Measurements from ENCODE around the gene ZBTB48.
"Not testable (repeated sequence)": the region's sequence is repeated elsewhere in the genome, so short reads cannot be mapped to it uniquely, and the experiment has no call there.

Gene ZBTB48

DNA sequence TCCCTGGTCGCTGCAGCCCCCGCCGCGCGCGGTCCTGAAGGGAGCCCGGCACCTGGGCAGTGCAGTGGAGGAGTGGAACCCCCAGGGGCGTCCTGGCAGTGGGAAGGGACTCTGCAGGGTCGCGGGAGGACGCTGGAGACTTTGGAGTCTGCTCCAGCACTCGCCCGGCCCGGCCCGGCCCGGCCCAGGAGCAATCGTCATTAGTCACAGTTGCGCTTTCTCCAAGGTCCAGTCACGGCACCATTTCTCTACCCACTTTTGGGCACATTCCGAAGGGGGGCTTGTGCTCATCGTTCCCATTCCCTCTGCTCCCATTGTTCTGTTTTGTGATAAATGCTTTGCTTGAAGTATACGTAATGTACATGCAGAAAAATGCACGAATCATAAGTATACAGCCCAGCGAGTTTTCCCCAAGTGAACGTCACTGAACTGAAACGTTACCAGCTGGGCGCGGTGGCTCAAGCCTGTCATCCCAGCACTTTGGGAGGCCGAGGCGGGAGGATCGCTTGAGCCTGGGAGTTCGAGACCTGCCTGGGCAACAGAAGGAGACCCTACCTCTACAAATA lies 45.9 kb downstream of the ZBTB48 start:
- Mint-ChIP-seq H3K36me3 (ENCODE audit: insufficient read depth) (peaks cover 25% of the 10 kb centered on the region), H3K9me3 (no peaks in the 10 kb centered on the region), H3K27me3 (no peaks in the 10 kb centered on the region), H3K4me1 (peaks cover 32% of the 10 kb centered on the region), H3K27ac (ENCODE audit: low read depth) (peak overlapping the region; percentile 81), H3K4me3 (peak overlapping the region; percentile 87)
- ATAC-seq (replicated peaks; ENCODE audit: extremely low read depth, poor library complexity, severe bottlenecking): peak; percentile 30
- no peak for DNase-seq (ENCODE audit: low spot score in 2 of 2)

GRCh38 chr1:6627031-6627430 lies 47.2 kb downstream of the ZBTB48 start:
- no peak overlapping the region for H3K27ac Mint-ChIP-seq (ENCODE audit: low read depth)
- H3K4me1 Mint-ChIP-seq: peaks cover 32% of the 10 kb centered on the region
- H3K4me3 Mint-ChIP-seq: peak overlapping the region; percentile 87
- no peaks in the 10 kb centered on the region for H3K27me3 Mint-ChIP-seq
- ATAC-seq (replicated peaks; ENCODE audit: extremely low read depth, poor library complexity, severe bottlenecking) (no peak), DNase-seq (ENCODE audit: low spot score in 2 of 2) (no peak)
- peaks cover 26% of the 10 kb centered on the region for H3K36me3 Mint-ChIP-seq (ENCODE audit: insufficient read depth)
- no peaks in the 10 kb centered on the region for H3K9me3 Mint-ChIP-seq

- ATAC-seq (replicated peaks; ENCODE audit: extremely low read depth, poor library complexity, severe bottlenecking): no peak
- H3K27me3 Mint-ChIP-seq: no peaks in the 10 kb centered on the region
- H3K27ac Mint-ChIP-seq (ENCODE audit: low read depth): no peak overlapping the region
- H3K9me3 Mint-ChIP-seq: no peaks in the 10 kb centered on the region
- H3K4me1 Mint-ChIP-seq: peaks cover 32% of the 10 kb centered on the region
- H3K36me3 Mint-ChIP-seq (ENCODE audit: insufficient read depth): peaks cover 27% of the 10 kb centered on the region
- no peak for DNase-seq (ENCODE audit: low spot score in 2 of 2)
- H3K4me3 Mint-ChIP-seq: peak overlapping the region; percentile 87
Measured at GRCh38 chr1:6627841-6628545, 48.2 kb downstream of the ZBTB48 start.

- Mint-ChIP-seq H3K4me3 (no peak overlapping the region), H3K9me3 (no peaks in the 10 kb centered on the region), H3K36me3 (ENCODE audit: insufficient read depth) (peaks cover 35% of the 10 kb centered on the region), H3K27me3 (no peaks in the 10 kb centered on the region), H3K4me1 (peaks cover 32% of the 10 kb centered on the region), H3K27ac (ENCODE audit: low read depth) (no peak overlapping the region)
- DNase-seq (ENCODE audit: low spot score in 2 of 2): no peak
- no peak for ATAC-seq (replicated peaks; ENCODE audit: extremely low read depth, poor library complexity, severe bottlenecking)
Measured at GRCh38 chr1:6628971-6629479, 49.2 kb downstream of the ZBTB48 start.

- Mint-ChIP-seq H3K9me3 (no peaks in the 10 kb centered on the region), H3K36me3 (ENCODE audit: insufficient read depth) (peaks cover 38% of the 10 kb centered on the region), H3K27ac (ENCODE audit: low read depth) (no peak overlapping the region), H3K4me3 (no peak overlapping the region), H3K4me1 (peaks cover 32% of the 10 kb centered on the region), H3K27me3 (no peaks in the 10 kb centered on the region)
- ATAC-seq (replicated peaks; ENCODE audit: extremely low read depth, poor library complexity, severe bottlenecking): no peak
- no peak for DNase-seq (ENCODE audit: low spot score in 2 of 2)
Measured at GRCh38 chr1:6630027-6630426, 50.2 kb downstream of the ZBTB48 start.

- H3K27ac Mint-ChIP-seq (ENCODE audit: low read depth): no peak overlapping the region
- DNase-seq (ENCODE audit: low spot score in 2 of 2): no peak
- H3K27me3 Mint-ChIP-seq: no peaks in the 10 kb centered on the region
- H3K9me3 Mint-ChIP-seq: no peaks in the 10 kb centered on the region
- H3K4me1 Mint-ChIP-seq: peaks cover 31% of the 10 kb centered on the region
- ATAC-seq (replicated peaks; ENCODE audit: extremely low read depth, poor library complexity, severe bottlenecking): no peak
- peaks cover 39% of the 10 kb centered on the region for H3K36me3 Mint-ChIP-seq (ENCODE audit: insufficient read depth)
- H3K4me3 Mint-ChIP-seq: no peak overlapping the region
Measured at GRCh38 chr1:6631058-6631457, 51.3 kb downstream of the ZBTB48 start.

DNA sequence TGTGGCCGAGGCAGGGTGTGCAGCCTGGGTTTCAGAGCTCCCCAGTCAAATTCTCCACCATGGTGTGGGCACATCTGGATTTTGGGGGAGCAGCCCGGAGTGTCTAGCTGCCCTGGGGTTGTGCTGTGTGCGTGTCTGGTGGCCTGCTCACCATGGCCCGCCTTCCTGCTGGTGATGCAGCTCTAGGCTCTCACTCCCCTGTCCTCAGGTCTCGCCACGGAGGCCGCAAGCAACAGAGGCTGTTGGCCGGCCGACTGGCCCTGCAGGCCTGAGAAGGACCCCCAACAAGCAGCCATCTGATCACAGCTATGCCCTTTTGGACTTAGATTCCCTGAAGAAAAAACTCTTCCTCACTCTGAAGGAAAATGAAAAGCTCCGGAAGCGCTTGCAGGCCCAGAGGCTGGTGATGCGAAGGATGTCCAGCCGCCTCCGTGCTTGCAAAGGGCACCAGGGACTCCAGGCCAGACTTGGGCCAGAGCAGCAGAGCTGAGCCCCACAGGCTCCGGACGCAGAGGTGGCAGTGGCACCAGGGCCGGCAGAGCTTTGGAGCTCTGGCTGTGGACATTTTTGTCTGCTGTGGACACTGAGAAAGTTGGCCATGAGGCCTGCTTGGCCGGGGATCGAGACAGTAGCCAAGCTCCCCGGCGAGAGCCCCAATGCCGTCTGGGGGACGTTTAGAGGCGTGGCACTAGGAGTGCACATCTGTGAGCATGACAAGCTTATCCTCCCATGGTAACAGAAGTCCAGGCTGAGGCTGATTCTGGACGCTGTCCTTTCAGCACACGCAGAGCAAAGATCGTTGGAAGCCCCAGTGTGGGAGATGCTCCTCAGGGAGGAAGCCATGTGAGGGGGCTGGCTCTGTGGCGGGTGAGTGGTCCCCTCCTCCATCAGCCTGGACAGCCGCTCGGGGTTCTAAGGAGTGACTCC lies 53.1 kb downstream of the ZBTB48 start:
- no peaks in the 10 kb centered on the region for H3K27me3 Mint-ChIP-seq
- ATAC-seq (replicated peaks; ENCODE audit: extremely low read depth, poor library complexity, severe bottlenecking) (no peak), DNase-seq (ENCODE audit: low spot score in 2 of 2) (no peak)
- H3K36me3 Mint-ChIP-seq (ENCODE audit: insufficient read depth): peaks cover 39% of the 10 kb centered on the region
- H3K4me3 Mint-ChIP-seq: no peak overlapping the region
- H3K27ac Mint-ChIP-seq (ENCODE audit: low read depth): no peak overlapping the region
- no peaks in the 10 kb centered on the region for H3K9me3 Mint-ChIP-seq
- peaks cover 13% of the 10 kb centered on the region for H3K4me1 Mint-ChIP-seq

DNA sequence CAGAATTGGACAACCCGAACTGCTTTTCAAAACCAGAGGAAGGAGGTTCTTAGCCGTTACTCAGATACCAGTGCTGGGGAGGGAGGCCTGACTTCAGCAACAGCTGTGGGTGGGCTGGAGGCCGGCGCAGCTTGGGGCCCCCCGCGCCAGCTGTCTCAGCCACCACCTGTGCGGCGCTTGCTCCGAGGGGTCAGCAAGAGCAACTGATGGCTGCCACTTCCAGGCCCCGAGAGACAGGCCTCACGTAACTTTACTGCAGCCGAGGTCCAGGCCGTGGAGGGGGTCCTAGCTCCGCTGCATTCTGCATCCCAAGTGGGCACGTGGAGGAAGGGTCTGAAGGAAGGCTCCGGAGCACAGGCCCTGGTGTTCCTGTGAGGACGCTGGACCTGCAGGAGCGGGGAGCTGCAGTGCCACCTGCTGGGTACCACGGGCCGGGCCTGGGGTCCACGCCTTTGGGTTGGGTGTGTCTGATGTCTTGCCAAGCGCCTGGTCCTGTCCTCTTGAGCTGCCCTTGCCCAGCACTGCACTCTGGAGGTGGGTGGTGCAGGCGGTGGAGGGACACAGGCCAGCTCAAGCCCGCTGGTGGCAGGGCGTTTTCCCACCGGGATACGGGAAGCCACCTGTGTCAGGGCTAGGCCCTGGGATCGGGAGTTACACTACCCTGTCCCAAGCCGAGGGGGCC lies 54.7 kb downstream of the ZBTB48 start:
- Mint-ChIP-seq H3K9me3 (no peaks in the 10 kb centered on the region), H3K27ac (ENCODE audit: low read depth) (no peak overlapping the region), H3K4me3 (no peak overlapping the region), H3K27me3 (no peaks in the 10 kb centered on the region), H3K36me3 (ENCODE audit: insufficient read depth) (peaks cover 39% of the 10 kb centered on the region), H3K4me1 (peaks cover 6% of the 10 kb centered on the region)
- DNase-seq (ENCODE audit: low spot score in 2 of 2) (no peak), ATAC-seq (replicated peaks; ENCODE audit: extremely low read depth, poor library complexity, severe bottlenecking) (no peak)

GRCh38 chr1:6635161-6635909 lies 55.5 kb downstream of the ZBTB48 start:
- DNase-seq (ENCODE audit: low spot score in 2 of 2) (no peak), ATAC-seq (replicated peaks; ENCODE audit: extremely low read depth, poor library complexity, severe bottlenecking) (no peak)
- H3K4me1 Mint-ChIP-seq: no peaks in the 10 kb centered on the region
- H3K27me3 Mint-ChIP-seq: no peaks in the 10 kb centered on the region
- H3K27ac Mint-ChIP-seq (ENCODE audit: low read depth): no peak overlapping the region
- H3K9me3 Mint-ChIP-seq: no peaks in the 10 kb centered on the region
- H3K4me3 Mint-ChIP-seq: no peak overlapping the region
- peaks cover 35% of the 10 kb centered on the region for H3K36me3 Mint-ChIP-seq (ENCODE audit: insufficient read depth)

- ATAC-seq (replicated peaks; ENCODE audit: extremely low read depth, poor library complexity, severe bottlenecking): no peak
- H3K9me3 Mint-ChIP-seq: no peaks in the 10 kb centered on the region
- no peak overlapping the region for H3K4me3 Mint-ChIP-seq
- DNase-seq (ENCODE audit: low spot score in 2 of 2): no peak
- no peaks in the 10 kb centered on the region for H3K4me1 Mint-ChIP-seq
- H3K27me3 Mint-ChIP-seq: no peaks in the 10 kb centered on the region
- H3K36me3 Mint-ChIP-seq (ENCODE audit: insufficient read depth): peaks cover 31% of the 10 kb centered on the region
- H3K27ac Mint-ChIP-seq (ENCODE audit: low read depth): no peak overlapping the region
Measured at GRCh38 chr1:6635910-6636760, 56.3 kb downstream of the ZBTB48 start.

GRCh38 chr1:6636778-6637177 lies 57.0 kb downstream of the ZBTB48 start:
- H3K36me3 Mint-ChIP-seq (ENCODE audit: insufficient read depth): peaks cover 28% of the 10 kb centered on the region
- not testable (repeated sequence) for H3K27ac Mint-ChIP-seq (ENCODE audit: low read depth); ATAC-seq (replicated peaks; ENCODE audit: extremely low read depth, poor library complexity, severe bottlenecking); H3K9me3 Mint-ChIP-seq; H3K27me3 Mint-ChIP-seq; DNase-seq (ENCODE audit: low spot score in 2 of 2); H3K4me1 Mint-ChIP-seq; H3K4me3 Mint-ChIP-seq
